SK-N-MC (cell line): ENCODE results near the gene CDC42BPB.

Experiments
- DNase-seq: peaks from one replicate; pipeline ENCODE4 v3.0.0-alpha.2; 2011; ENCODE audit warnings: low read depth, low spot score
- H3K27ac ChIP-seq: fragments of 200-600 bp; sonication (generic); 2 replicates; pipeline ENCODE4 v1.5.1; 2016; ENCODE audit warnings: mixed run types
- H3K36me3 ChIP-seq: fragments of 200-600 bp; sonication (generic); 2 replicates; pipeline ENCODE4 v1.6.1; 2017; ENCODE audit warnings: antibody characterized with exemption, low read length, mixed read lengths; ENCODE audit not compliant: insufficient read depth
- H3K4me3 ChIP-seq: fragments of 200-600 bp; sonication (generic); 2 replicates; pipeline ENCODE4 v1.5.1; 2016
- H3K9ac ChIP-seq: fragments of 200-600 bp; sonication (generic); 2 replicates; pipeline ENCODE4 v1.8.0; 2017; ENCODE audit warnings: mixed run types, mixed read lengths; ENCODE audit not compliant: insufficient read length
- H3K9me3 ChIP-seq: fragments of 200-600 bp; sonication (generic); 2 replicates; pipeline ENCODE4 v1.6.1; 2017; ENCODE audit warnings: low read depth, mild to moderate bottlenecking, antibody characterized with exemption, low read length, moderate library complexity, mixed read lengths
- EZH2 ChIP-seq: fragments of 200-600 bp; sonication (generic); IDR thresholded peaks from one replicate; pipeline ENCODE4 v1.6.1; 2017; ENCODE audit warnings: antibody characterized with exemption
- FOXP2 ChIP-seq: optimal IDR thresholded peaks from 2 replicates; pipeline ENCODE3; 2011; ENCODE audit warnings: mild to moderate bottlenecking, moderate library complexity; ENCODE audit not compliant: insufficient read depth; ENCODE audit errors: extremely low read length, control extremely low read depth
- POLR2AphosphoS5 ChIP-seq: IDR thresholded peaks from 2 replicates; pipeline ENCODE4 v1.6.1; 2012; ENCODE audit warnings: mild to moderate bottlenecking, low read depth, low read length, borderline replicate concordance

Gene CDC42BPB

GRCh38 chr14:102996941-102997340, 60.4 kb downstream of the CDC42BPB start:
- TF ChIP-seq POLR2AphosphoS5 = no peak
- TF ChIP-seq FOXP2 = no peak
- TF ChIP-seq EZH2 = no peak
- no peak overlapping the region for H3K27ac ChIP-seq
- no peaks in the 10 kb centered on the region for H3K9me3 ChIP-seq
- no peak overlapping the region for H3K4me3 ChIP-seq
- DNase-seq = no peak
- no peak overlapping the region for H3K9ac ChIP-seq
- H3K36me3 ChIP-seq = peaks cover 13% of the 10 kb centered on the region; the same call in 1 of the 2 replicates

- DNase-seq = no peak
- peaks cover 20% of the 10 kb centered on the region; the same call in 1 of the 2 replicates for H3K36me3 ChIP-seq
- H3K9me3 ChIP-seq = no peaks in the 10 kb centered on the region
- TF ChIP-seq FOXP2 = no peak
- TF ChIP-seq EZH2 = no peak
- no peak for TF ChIP-seq POLR2AphosphoS5
- H3K9ac ChIP-seq = no peak overlapping the region
- H3K27ac ChIP-seq = no peak overlapping the region
- no peak overlapping the region for H3K4me3 ChIP-seq
Measured at GRCh38 chr14:102994689-102995088, 62.7 kb downstream of the CDC42BPB start.

GRCh38 chr14:102993523-102993922, 63.8 kb downstream of the CDC42BPB start:
- H3K4me3 ChIP-seq = no peak overlapping the region
- TF ChIP-seq POLR2AphosphoS5 (no peak), EZH2 (no peak), FOXP2 (no peak)
- H3K27ac ChIP-seq = no peak overlapping the region
- DNase-seq = no peak
- no peak overlapping the region for H3K9ac ChIP-seq
- peaks cover 4% of the 10 kb centered on the region; the same call in 1 of the 2 replicates for H3K9me3 ChIP-seq
- peaks cover 26% of the 10 kb centered on the region for H3K36me3 ChIP-seq

GRCh38 chr14:102991376-102991775, 66.0 kb downstream of the CDC42BPB start:
- Histone ChIP-seq H3K9ac (no peak overlapping the region), H3K36me3 (peaks cover 39% of the 10 kb centered on the region)

DNA sequence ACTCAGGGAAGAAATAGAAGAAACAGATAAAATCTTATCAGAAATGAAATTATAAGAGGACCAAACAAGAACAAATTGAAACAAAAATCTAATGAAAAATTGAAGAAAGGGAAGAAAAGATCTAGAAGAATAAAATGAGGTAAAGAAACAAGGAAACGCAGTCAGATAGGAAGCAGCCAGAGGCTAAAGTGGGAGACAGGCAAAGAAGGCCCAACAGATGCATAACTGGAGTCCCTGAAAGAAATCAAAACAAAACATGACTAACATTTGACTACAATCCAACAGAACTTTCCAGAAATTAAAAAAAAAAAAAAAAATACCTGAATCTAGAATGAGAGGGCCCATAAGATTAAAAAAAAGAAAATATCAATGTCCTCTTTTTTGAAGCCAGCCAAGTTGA, 69.3 kb downstream of the CDC42BPB start:
- Histone ChIP-seq H3K4me3 (no peak overlapping the region), H3K9me3 (peaks cover 7% of the 10 kb centered on the region; the same call in 1 of the 2 replicates), H3K36me3 (peaks cover 39% of the 10 kb centered on the region), H3K9ac (no peak overlapping the region), H3K27ac (no peak overlapping the region)
- no peak for DNase-seq
- TF ChIP-seq POLR2AphosphoS5 = no peak
- TF ChIP-seq FOXP2 = no peak
- TF ChIP-seq EZH2 = no peak

More at GRCh38 chr14:102991376-102991775, 66.0 kb downstream of the CDC42BPB start:
- Histone ChIP-seq H3K4me3 (no peak overlapping the region), H3K9me3 (peaks cover 7% of the 10 kb centered on the region; the same call in 1 of the 2 replicates), H3K27ac (no peak overlapping the region)
- TF ChIP-seq FOXP2 (no peak), EZH2 (no peak), POLR2AphosphoS5 (no peak)
- no peak for DNase-seq

GRCh38 chr14:102986810-102987579, 70.4 kb downstream of the CDC42BPB start:
- TF ChIP-seq EZH2 = no peak
- TF ChIP-seq POLR2AphosphoS5 = no peak
- TF ChIP-seq FOXP2 = no peak
- peaks cover 34% of the 10 kb centered on the region for H3K36me3 ChIP-seq
- no peak overlapping the region for H3K27ac ChIP-seq

DNA sequence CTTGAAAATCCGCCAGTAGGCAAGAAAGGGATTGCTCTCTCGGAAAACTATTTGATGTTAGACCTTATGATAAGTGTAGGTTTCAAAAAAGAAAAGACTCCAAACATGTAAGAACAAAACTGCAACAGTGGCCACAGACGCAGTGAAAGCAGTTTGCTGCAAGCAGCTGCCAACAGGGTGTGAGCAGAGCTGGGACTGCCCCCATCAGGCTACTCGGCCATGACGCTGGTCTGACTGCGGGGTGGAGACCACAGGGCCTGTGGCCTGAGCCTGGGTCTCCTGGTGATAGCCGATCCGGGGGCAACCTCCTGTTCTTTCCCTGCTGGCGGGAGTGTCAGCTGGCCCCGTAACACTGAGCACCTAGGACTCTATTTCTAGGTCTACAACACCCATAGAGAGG, 71.7 kb downstream of the CDC42BPB start:
- no peak for TF ChIP-seq EZH2
- no peak for DNase-seq

More at GRCh38 chr14:102986810-102987579, 70.4 kb downstream of the CDC42BPB start:
- no peak for DNase-seq
- Histone ChIP-seq H3K4me3 (no peak overlapping the region), H3K9me3 (peaks cover 7% of the 10 kb centered on the region; the same call in 1 of the 2 replicates), H3K9ac (no peak overlapping the region)

GRCh38 chr14:102984336-102985102, 72.8 kb downstream of the CDC42BPB start:
- no peak overlapping the region for H3K9ac ChIP-seq
- TF ChIP-seq EZH2 (no peak), POLR2AphosphoS5 (no peak), FOXP2 (no peak)
- H3K4me3 ChIP-seq = no peak overlapping the region
- DNase-seq = no peak
- H3K9me3 ChIP-seq = peaks cover 7% of the 10 kb centered on the region; the same call in 1 of the 2 replicates
- H3K27ac ChIP-seq = no peak overlapping the region
- H3K36me3 ChIP-seq = peaks cover 43% of the 10 kb centered on the region

More for the DNA sequence above, 71.7 kb downstream of the CDC42BPB start:
- H3K9me3 ChIP-seq = peaks cover 7% of the 10 kb centered on the region; the same call in 1 of the 2 replicates
- peaks cover 42% of the 10 kb centered on the region for H3K36me3 ChIP-seq
- H3K27ac ChIP-seq = no peak overlapping the region
- no peak overlapping the region for H3K4me3 ChIP-seq
- no peak overlapping the region for H3K9ac ChIP-seq

GRCh38 chr14:102983496-102983895, 73.9 kb downstream of the CDC42BPB start:
- Histone ChIP-seq H3K27ac (no peak overlapping the region), H3K9me3 (0 out of 2 replicates have a peak, but pooled peaks cover 3% of the 10 kb centered on the region), H3K36me3 (peaks cover 35% of the 10 kb centered on the region), H3K4me3 (no peak overlapping the region), H3K9ac (no peak overlapping the region)
- no peak for TF ChIP-seq FOXP2
- no peak for TF ChIP-seq EZH2
- TF ChIP-seq POLR2AphosphoS5 = no peak
- no peak for DNase-seq
